PC-9 (cell line): ENCODE measurements around the gene NCAPG. TPM values are rescaled to one million over a fixed set of nuclear protein-coding genes. Genes with fewer than 3 reads are reported as not detected.

ENCODE experiments used
- BruUV-seq: library from RNA; stranded (reverse); fragments of 400-500 nt; replicated peaks from 2 replicates; lab custom pipeline; 2021; lab: Mats Ljungman, UMichigan
- CTCF ChIA-PET: fragments of 300-600 bp; sonication (Branson Sonifier 250); formaldehyde crosslinking; loops from one replicate; lab custom pipeline; 2022; ENCODE audit warnings: antibody characterized with exemption; lab: Charles Lee
- POLR2A ChIA-PET: fragments of 300-600 bp; sonication (Branson Sonifier 250); formaldehyde crosslinking; loops from one replicate; lab custom pipeline; 2022; ENCODE audit warnings: antibody characterized with exemption; ENCODE audit not compliant: unreplicated experiment; lab: Charles Lee
- DNase-seq, 2 experiments: peaks; one replicate each; pipeline versions ENCODE4 v3.0.0 to v3.0.0-alpha.2; 2015 to 2022; ENCODE audit warnings: mixed read lengths in 1 of 2
- H2AFZ ChIP-seq: fragments of 200-600 bp; sonication (generic); 2 replicates; pipeline ENCODE4 v1.8.1; 2017; ENCODE audit warnings: antibody characterized with exemption
- H3F3A ChIP-seq: fragments of 200-600 bp; sonication (generic); 2 replicates; pipeline ENCODE4 v1.8.1; 2017; ENCODE audit warnings: antibody characterized with exemption, mild to moderate bottlenecking, low read depth; ENCODE audit not compliant: insufficient read depth
- H3K27ac ChIP-seq: fragments of 200-600 bp; sonication (generic); 2 replicates; pipeline ENCODE4 v1.6.1; 2016; ENCODE audit warnings: mixed run types
- H3K27me3 ChIP-seq: fragments of 200-600 bp; sonication (generic); 2 replicates; pipeline ENCODE4 v1.6.1; 2016; ENCODE audit warnings: low read depth, mixed run types; ENCODE audit not compliant: insufficient read depth
- H3K36me3 ChIP-seq: fragments of 200-600 bp; sonication (generic); 2 replicates; pipeline ENCODE4 v1.6.1; 2016; ENCODE audit warnings: low read depth, mixed run types
- H3K4me1 ChIP-seq: fragments of 200-600 bp; sonication (generic); replicated peaks from 2 replicates; pipeline ENCODE4 v1.6.1; 2016; ENCODE audit warnings: mixed run types; ENCODE audit not compliant: insufficient read depth
- H3K4me2 ChIP-seq: fragments of 200-600 bp; sonication (generic); 2 replicates; pipeline ENCODE4 v1.6.1; 2017; ENCODE audit warnings: mixed run types
- H3K4me3 ChIP-seq: fragments of 200-600 bp; sonication (generic); 2 replicates; pipeline ENCODE4 v1.6.1; 2016; ENCODE audit warnings: mixed run types
- H3K79me2 ChIP-seq: fragments of 200-600 bp; sonication (generic); 2 replicates; pipeline ENCODE4 v1.6.1; 2017; ENCODE audit warnings: low read depth, mixed run types
- H3K9me2 ChIP-seq: fragments of 200-600 bp; sonication (generic); 2 replicates; pipeline ENCODE4 v1.8.1; 2017; ENCODE audit warnings: mild to moderate bottlenecking; ENCODE audit not compliant: insufficient read depth
- H3K9me3 ChIP-seq: fragments of 200-600 bp; sonication (generic); 2 replicates; pipeline ENCODE4 v1.8.1; 2016; ENCODE audit warnings: low read depth; ENCODE audit not compliant: insufficient read depth
- H4K20me1 ChIP-seq: fragments of 200-600 bp; sonication (generic); 2 replicates; pipeline ENCODE4 v1.8.1; 2017; ENCODE audit not compliant: insufficient read depth
- CTCF ChIP-seq: fragments of 200-600 bp; sonication (generic); conservative IDR thresholded peaks from 2 replicates; pipeline ENCODE4 v1.6.1; 2017; ENCODE audit warnings: mixed run types, antibody characterized with exemption, mild to moderate bottlenecking, moderate library complexity
- EZH2 ChIP-seq: fragments of 200-600 bp; sonication (generic); IDR thresholded peaks from 2 replicates; pipeline ENCODE4 v1.8.0; 2017; ENCODE audit warnings: antibody characterized with exemption, low read depth
- intact Hi-C: fragments of 100-400 bp; cut with micrococcal nuclease; formaldehyde crosslinking; loops from one replicate; pipeline ENCODE4 v1.10.0; 2022; ENCODE audit not compliant: unreplicated experiment
- total RNA-seq: library from RNA; stranded (reverse); gene quantifications from 2 replicates; pipeline ENCODE4 v1.2.3, GENCODE V29; 2021

The NCAPG gene
- total RNA-seq, 1 experiment from 2014 or later: 53.7 TPM

- no peak for DNase-seq
- Histone ChIP-seq H3K27me3 (no peaks in the 10 kb centered on the region), H3K9me3 (no peaks in the 10 kb centered on the region), H3K4me1 (no peaks in the 10 kb centered on the region), H3F3A (no peaks in the 10 kb centered on the region), H3K79me2 (no peaks in the 10 kb centered on the region), H3K4me3 (no peak overlapping the region), H3K27ac (no peak overlapping the region), H3K9me2 (no peaks in the 10 kb centered on the region), H3K4me2 (no peak overlapping the region), H3K36me3 (no peaks in the 10 kb centered on the region), H4K20me1 (no peaks in the 10 kb centered on the region), H2AFZ (no peak overlapping the region)
- TF ChIP-seq EZH2: no peak
- no TSS peak for BruUV-seq
- CTCF ChIA-PET: interaction anchor here (0.6 kb wide), 1 partner anchor 12 kb away, joined by 3 read pairs; no protein-coding TSS in a partner anchor
- POLR2A ChIA-PET: interaction anchor here (0.6 kb wide), 1 partner anchor 52 kb away, joined by 7 read pairs; no protein-coding TSS in a partner anchor
- intact Hi-C loops: no loop called here
Measured at GRCh38 chr4:17762726-17763125, 48.1 kb upstream of the NCAPG start.

- CTCF ChIA-PET: no interaction called here
- Histone ChIP-seq H3K36me3 (no peaks in the 10 kb centered on the region), H4K20me1 (no peaks in the 10 kb centered on the region), H3K79me2 (no peaks in the 10 kb centered on the region), H3K9me3 (no peaks in the 10 kb centered on the region), H3K27ac (no peak overlapping the region), H3F3A (no peaks in the 10 kb centered on the region), H3K27me3 (no peaks in the 10 kb centered on the region), H3K4me2 (no peak overlapping the region), H3K4me1 (no peaks in the 10 kb centered on the region), H3K4me3 (no peak overlapping the region), H2AFZ (no peak overlapping the region), H3K9me2 (no peaks in the 10 kb centered on the region)
- TF ChIP-seq EZH2: no peak
- TF ChIP-seq CTCF: no peak
- no peak for DNase-seq
- POLR2A ChIA-PET: no interaction called here
- intact Hi-C loops: no loop called here
- BruUV-seq: no TSS peak
Measured at GRCh38 chr4:17763416-17763815, 47.4 kb upstream of the NCAPG start.

- H3K36me3 ChIP-seq: no peaks in the 10 kb centered on the region
- POLR2A ChIA-PET: no interaction called here
- CTCF ChIA-PET: no interaction called here
- no peaks in the 10 kb centered on the region for H3K9me3 ChIP-seq
- no peaks in the 10 kb centered on the region for H3K79me2 ChIP-seq
- no peak overlapping the region for H3K4me3 ChIP-seq
- H3K9me2 ChIP-seq: no peaks in the 10 kb centered on the region
- intact Hi-C loops: no loop called here
- H3K27me3 ChIP-seq: no peaks in the 10 kb centered on the region
- H3F3A ChIP-seq: no peaks in the 10 kb centered on the region
- DNase-seq: no peak
- H3K4me1 ChIP-seq: no peaks in the 10 kb centered on the region
- no peak overlapping the region for H2AFZ ChIP-seq
- TF ChIP-seq EZH2 (no peak), CTCF (no peak)
- no peak overlapping the region for H3K4me2 ChIP-seq
- BruUV-seq: no TSS peak
- H4K20me1 ChIP-seq: no peaks in the 10 kb centered on the region
- H3K27ac ChIP-seq: no peak overlapping the region
Measured at GRCh38 chr4:17763931-17764330, 46.8 kb upstream of the NCAPG start.
